Astrocyte of the spinal cord (primary cell): ENCODE data around the gene IL3RA.
"Not testable (repeated sequence)": the region's sequence is repeated elsewhere in the genome, so short reads cannot be mapped to it uniquely, and the experiment has no call there.

Source experiments
- DNase-seq: peaks from one replicate; pipeline ENCODE4 v3.0.0; 2011; ENCODE audit warnings: low read depth, low spot score
- H3K4me3 ChIP-seq: 2 replicates; pipeline ENCODE4 v1.5.1; 2011; ENCODE audit warnings: low read depth, mild to moderate bottlenecking, low read length, moderate library complexity
- in situ Hi-C: cut with HindIII; loops from 2 replicates; pipeline ENCODE4 v1.10.0; 2017; ENCODE audit warnings: low sequenced_read_pairs
- TF ChIP-seq, protein P1 (sequence below): IDR thresholded peaks from 2 replicates; pipeline ENCODE4 v1.5.1; 2012; ENCODE audit warnings: low read depth, mild to moderate bottlenecking, low read length, inconsistent platforms

IL3RA gene

DNA sequence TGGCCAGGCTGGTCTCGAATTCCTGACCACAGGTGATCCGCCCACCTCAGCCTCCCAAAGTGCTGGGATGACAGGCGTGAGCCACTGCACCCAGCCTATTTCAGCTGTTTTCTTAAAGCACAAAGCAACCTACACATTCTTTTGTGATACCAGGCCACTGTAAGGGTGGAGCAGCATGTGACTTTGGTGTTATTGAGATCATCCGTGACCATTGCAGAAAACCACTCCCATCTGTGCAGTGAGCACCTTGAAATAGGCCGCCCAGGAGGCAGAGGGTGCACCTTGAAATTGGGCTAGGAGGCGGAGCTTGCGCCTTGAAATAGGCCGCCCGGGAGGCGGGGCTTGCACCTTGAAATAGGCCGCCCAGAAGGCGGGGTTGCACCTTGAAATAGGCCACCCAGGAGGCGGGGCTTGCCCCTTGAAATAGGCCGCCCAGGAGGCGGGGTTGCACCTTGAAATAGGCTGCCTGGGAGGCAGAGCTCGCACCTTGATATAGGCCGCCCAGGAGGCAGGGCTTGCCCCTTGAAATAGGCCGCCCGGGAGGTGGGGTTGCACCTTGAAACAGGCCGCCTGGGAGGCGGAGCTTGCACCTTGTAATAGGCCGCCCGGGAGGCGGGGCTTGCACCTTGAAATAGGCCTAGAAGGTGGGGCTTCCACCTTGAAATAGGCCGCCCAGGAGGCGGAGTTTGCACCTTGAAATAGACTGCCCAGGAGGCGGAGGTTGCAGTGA is 64.3 kb downstream of the IL3RA start:
- in situ Hi-C loops = no loop called here
- TF ChIP-seq, protein P1, sequence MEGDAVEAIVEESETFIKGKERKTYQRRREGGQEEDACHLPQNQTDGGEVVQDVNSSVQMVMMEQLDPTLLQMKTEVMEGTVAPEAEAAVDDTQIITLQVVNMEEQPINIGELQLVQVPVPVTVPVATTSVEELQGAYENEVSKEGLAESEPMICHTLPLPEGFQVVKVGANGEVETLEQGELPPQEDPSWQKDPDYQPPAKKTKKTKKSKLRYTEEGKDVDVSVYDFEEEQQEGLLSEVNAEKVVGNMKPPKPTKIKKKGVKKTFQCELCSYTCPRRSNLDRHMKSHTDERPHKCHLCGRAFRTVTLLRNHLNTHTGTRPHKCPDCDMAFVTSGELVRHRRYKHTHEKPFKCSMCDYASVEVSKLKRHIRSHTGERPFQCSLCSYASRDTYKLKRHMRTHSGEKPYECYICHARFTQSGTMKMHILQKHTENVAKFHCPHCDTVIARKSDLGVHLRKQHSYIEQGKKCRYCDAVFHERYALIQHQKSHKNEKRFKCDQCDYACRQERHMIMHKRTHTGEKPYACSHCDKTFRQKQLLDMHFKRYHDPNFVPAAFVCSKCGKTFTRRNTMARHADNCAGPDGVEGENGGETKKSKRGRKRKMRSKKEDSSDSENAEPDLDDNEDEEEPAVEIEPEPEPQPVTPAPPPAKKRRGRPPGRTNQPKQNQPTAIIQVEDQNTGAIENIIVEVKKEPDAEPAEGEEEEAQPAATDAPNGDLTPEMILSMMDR = no peak
- H3K4me3 ChIP-seq = no peak overlapping the region
- DNase-seq = no peak

DNA sequence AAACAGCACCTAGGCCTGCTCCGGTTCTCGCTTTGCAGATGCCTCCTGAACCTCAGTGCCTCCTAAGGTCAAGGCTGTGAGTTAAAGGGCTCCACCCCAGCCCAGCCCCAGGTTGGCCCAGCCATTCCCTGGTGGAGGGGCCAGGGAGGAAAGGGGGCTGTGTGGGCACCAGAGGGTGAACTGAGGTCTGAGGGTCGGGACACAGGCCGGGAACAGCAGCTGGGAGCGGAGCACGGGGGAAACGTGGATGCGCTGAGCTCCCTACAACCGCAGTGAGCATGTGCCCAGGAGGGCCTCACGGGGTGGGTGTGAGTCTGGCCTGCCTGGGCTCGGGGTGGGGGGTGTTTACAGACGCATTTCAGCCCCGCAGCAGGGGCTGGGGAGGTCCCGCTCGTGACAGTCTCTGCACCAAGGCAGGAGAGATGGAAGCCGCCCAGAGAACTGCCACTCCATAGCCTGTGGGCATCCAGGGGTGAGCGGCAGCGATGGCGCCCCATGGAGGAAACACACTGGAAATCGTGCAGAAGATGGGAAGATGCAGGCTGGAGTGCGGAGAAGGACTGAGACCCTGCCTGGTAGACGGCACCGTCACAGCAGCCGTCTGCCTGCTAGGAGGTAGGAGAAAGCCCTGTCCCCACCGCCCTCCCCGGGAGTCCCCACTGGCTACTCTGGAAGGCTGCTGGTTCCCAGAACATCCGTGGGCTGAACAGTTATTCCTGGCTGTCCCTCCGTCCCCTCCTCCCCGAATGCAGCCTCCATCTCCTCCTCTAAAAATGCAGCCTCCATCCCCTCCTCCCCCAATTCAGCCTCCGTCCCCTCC is 65.2 kb downstream of the IL3RA start:
- no peak for DNase-seq
- in situ Hi-C loops = no loop called here
- TF ChIP-seq, protein P1 = no peak
- no peak overlapping the region for H3K4me3 ChIP-seq

DNA sequence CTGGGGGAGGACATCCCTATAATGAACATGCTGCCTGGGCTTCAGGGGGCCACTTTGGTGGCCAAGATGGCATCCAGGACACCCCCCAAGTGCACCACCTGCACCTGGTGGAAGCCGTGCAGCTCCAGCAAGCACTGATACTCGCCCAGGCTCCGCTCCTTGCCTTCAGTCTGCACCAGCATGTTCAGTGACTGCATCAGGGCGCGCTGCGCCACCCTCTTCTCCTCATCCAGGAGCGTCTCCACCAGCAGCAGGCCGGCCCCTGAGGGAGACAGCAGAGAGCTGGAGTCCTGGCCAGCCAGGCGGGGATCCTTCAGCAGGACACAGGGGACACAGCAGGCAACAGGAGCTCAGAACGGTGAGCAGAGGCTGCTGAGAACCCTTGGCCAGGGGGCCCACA is 66.6 kb downstream of the IL3RA start:
- in situ Hi-C loops = no loop called here
- TF ChIP-seq, protein P1 = no peak
- DNase-seq = no peak
- no peak overlapping the region for H3K4me3 ChIP-seq

DNA sequence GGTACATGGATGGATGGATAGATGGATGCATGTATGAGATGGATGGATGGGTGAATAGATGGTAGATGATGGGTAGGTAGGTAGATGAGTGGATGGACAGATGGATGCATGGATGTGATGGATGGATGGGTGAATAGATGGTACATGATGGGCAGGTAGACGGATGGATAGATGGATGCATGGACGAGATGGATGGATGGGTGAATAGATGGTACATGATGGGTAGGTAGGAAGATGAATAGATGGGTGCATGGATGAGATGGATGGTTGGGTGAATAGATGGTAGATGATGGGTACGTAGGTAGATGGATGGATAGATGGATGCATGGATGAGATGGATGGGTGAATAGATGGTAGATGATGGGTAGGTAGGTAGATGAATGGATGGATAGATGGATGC is 67.3 kb downstream of the IL3RA start:
- in situ Hi-C loops, H3K4me3 ChIP-seq, DNase-seq: not testable (repeated sequence)

DNA sequence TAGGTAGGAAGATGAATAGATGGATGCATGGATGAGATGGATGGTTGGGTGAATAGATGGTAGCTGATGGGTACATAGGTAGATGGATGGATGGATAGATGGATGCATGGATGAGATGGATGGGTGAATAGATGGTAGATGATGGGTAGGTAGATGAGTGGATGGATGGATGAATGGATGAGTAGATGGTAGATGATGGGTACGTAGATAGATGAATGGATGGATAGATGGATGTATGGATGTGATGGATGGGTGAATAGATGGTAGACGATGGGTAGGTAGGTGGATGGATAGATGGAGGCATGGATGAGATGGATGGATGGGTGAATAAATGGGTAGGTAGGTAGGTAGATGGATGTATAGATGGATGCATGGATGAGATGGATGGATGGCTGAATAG is 69.2 kb downstream of the IL3RA start:
- in situ Hi-C loops, DNase-seq, H3K4me3 ChIP-seq: not testable (repeated sequence)

DNA sequence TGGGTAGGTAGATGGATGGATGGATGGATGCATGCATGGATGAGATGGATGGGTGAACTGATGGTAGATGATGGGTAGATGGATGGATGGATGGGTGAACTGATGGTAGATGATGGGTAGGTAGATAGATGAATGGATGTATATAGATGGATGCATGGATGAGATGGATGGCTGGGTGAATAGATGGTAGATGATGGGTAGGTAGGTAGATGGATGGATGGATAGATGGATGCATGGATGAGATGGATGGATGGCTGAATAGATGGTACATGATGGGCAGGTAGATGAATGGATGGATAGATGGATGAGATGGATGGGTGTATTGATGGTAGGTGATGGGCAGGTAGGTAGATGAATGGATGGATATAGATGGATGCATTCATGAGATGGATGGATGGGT is 70.5 kb downstream of the IL3RA start:
- H3K4me3 ChIP-seq = no peak overlapping the region
- in situ Hi-C loops = no loop called here
- TF ChIP-seq, protein P1 = no peak
- DNase-seq = no peak

DNA sequence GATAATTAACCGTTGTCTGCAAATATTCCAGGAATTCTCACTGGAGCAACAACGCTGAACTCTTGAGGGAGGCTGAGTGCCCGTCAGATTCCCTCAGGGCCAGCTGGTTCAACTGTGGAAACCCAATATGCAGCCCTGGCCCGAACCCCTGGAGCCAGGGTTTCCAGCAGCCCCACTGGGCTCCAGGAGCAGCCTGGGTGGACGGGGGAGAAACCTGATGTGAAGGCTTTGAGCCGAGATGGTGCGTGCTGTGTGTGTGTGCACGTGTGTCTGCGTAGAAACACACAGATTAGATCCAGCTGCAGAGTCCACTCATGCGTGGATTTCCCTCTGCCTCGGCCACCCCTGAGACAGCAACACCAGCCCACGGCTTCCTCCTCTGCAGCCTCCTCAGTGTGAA is 74.7 kb downstream of the IL3RA start:
- H3K4me3 ChIP-seq = no peak overlapping the region
- TF ChIP-seq, protein P1 = no peak
- in situ Hi-C loops = no loop called here
- DNase-seq = no peak
